ENCODE data around the gene CCDC93.

CCDC93 gene

DNA sequence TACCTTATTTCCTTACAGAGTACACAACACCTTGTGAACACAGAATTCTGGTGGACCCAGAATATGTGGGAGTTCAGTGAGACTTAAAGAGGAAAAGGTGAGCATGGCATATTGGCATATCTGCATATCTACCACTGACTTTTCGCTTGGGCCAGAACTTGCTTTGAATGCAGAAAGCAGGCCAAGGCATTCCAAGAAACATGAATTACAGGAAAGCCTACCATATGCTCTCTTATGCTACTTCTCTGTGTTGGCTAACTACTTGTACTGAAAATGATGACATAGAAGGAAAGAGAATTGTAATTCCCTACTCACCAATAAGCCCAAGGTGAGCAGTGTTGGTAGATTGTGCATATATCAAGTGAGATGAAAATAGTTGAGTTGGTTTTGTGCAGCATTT lies 31.4 kb upstream of the CCDC93 start:
- TF ChIP-seq, protein P1, sequence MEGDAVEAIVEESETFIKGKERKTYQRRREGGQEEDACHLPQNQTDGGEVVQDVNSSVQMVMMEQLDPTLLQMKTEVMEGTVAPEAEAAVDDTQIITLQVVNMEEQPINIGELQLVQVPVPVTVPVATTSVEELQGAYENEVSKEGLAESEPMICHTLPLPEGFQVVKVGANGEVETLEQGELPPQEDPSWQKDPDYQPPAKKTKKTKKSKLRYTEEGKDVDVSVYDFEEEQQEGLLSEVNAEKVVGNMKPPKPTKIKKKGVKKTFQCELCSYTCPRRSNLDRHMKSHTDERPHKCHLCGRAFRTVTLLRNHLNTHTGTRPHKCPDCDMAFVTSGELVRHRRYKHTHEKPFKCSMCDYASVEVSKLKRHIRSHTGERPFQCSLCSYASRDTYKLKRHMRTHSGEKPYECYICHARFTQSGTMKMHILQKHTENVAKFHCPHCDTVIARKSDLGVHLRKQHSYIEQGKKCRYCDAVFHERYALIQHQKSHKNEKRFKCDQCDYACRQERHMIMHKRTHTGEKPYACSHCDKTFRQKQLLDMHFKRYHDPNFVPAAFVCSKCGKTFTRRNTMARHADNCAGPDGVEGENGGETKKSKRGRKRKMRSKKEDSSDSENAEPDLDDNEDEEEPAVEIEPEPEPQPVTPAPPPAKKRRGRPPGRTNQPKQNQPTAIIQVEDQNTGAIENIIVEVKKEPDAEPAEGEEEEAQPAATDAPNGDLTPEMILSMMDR (conservative IDR thresholded peaks at IDR 0.05), result no peak
- H3K27ac ChIP-seq, result no peak overlapping the region

DNA sequence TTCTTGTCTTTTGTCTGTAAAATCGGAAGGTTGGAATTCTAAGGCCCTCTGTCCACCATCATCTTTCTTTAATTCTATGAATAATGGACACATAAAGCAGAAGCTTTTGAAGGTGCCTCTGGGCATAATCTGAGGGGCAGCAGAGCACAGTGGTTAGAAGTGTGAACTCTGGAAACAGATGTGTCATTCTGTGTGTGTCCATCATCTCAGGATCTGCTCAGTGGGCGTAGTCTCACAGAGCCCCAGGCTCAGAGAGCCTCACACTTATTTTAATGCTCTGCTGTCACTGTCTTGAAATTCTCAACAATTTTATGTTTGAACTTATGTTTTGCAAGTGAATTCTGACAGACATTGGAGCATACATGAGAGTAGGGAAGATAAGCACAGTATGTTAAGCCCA lies 31.0 kb upstream of the CCDC93 start:
- TF ChIP-seq, protein P1 (conservative IDR thresholded peaks at IDR 0.05), result no peak
- H3K27ac ChIP-seq, result no peak overlapping the region

DNA sequence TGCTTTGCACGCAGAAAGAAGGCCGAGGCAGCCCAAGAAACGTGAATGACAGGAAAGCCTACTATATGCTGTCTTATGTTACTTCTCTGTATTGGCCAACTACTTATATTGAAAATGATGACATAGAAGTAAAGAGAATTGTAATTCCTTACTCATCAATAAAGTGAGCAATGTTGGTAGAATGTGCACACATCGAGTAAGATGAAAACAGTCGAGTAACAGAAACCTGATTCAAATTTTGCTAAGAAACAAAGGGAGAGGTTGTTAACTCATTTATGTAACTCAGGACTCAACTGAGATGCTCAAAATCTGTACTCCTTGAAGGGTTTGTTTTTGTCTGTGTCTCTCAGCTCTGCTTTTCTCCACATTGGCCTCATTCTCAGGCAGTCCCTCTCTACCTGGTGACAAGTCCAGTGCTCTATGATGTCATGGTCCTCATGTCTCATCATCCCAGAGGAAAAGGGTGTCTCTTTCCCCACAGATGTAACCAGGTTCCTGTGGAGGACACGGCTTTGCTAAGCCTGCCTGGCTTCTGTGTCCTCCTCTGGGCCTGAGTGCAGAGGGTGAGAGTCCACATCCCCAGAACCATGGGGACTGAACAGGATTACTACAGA lies 30.3 kb upstream of the CCDC93 start:
- no peak overlapping the region for H3K27ac ChIP-seq
- TF ChIP-seq, protein P1 (conservative IDR thresholded peaks at IDR 0.05), result no peak

DNA sequence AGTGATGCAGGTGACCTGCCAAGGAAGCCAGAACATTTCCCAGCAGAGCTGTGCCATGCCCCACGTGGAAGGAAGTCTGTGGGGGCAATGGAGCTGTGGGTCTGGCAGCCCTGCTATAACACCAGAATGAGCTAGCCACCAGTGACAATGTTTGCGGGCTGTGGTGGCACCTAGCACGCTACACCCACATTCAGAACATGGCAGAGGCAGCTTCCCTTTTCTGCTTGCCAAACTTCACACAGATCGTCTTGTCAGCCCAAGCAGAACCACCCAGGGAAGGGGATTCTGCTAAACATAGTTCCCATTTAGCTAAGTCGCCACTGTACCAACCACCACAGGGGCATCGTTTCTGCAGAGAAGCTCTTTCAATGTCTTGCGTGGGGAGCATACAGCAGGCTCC lies 27.0 kb upstream of the CCDC93 start:
- H3K27ac ChIP-seq, result no peak overlapping the region
- TF ChIP-seq, protein P1 (conservative IDR thresholded peaks at IDR 0.05), result no peak

DNA sequence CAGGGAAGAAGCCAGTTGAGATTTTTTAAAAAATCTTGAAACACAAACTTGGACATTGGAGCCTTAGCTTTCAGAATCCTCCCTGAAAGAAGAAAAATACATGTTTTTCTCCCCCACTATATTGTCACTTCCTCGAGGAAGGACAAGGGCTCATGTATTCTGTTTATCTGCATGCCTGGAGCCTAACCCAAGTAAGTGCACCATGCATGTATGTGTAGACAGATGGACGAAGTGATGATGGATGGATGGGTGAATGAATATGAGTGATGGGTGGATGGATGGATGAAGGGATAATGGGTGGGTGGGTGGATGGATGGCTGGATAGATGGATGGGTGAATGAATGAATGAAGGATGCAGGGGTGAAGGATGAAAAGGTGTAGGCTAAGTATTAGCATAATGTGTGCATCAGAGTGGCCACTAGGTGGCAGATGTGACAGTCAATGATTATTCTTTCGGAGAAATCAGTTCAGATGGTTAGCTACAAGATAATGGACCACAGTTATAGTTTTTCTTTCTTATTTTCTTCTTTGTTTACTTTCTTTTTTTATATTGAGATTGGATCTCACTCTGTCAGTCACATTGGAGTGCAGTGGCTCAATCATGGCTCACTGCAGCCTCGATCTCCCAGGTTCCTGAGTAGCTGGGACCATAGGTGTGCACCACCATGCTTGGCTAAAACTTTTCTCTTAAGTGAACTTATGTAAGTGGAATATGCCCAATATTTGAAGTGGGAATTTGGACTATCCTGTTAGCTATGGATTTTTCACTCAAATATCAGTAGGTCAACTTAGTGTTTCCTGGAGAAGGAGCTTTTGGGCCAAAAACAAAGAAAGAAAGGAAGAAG lies 18.5 kb upstream of the CCDC93 start:
- H3K27ac ChIP-seq, result no peak overlapping the region
- TF ChIP-seq, protein P1 (conservative IDR thresholded peaks at IDR 0.05), result peak; percentile 82

DNA sequence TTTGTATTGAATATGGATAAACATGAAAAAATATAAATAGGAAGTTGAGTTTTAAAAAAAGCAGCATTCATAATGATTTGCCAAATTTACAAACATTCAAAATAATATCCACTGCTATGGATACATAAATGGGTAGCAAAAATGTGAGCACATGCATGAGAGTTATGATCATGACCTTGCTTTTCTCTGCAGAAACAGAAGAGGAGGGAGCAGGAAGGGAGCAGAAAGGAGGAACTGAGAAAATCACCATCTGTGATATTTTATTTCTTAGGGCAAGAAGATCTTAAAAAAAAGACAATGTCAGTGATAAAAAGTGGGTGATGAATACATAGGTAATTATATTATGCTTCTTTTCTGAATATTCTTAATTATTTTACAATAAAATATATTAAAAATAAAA lies 17.7 kb upstream of the CCDC93 start:
- no peak overlapping the region for H3K27ac ChIP-seq
- TF ChIP-seq, protein P1 (conservative IDR thresholded peaks at IDR 0.05), result no peak

DNA sequence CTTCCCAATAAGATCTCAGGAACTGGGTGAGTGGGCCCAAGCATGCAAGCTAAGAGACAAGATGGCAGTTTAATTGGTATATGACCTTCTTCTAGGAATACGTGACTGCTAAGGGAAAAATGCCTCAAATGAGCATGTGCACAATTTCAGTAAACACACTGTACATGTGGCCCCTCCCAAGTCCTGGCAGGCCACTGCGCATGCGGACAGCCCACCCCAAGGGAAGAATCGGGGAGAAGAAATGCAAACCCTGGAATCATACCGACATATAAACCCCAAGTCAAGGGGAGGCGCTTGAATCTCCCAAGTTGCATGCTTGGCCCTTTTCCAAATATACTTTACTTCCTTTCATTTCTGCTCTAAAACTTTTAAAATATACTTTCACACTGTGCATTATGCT lies 15.2 kb upstream of the CCDC93 start:
- TF ChIP-seq, protein P1 (conservative IDR thresholded peaks at IDR 0.05), result no peak
- no peak overlapping the region for H3K27ac ChIP-seq

All from VCaP (cell line).